Measurements from ENCODE around the gene LSM14B. TPM values are rescaled to one million over a fixed set of nuclear protein-coding genes. Genes with fewer than 3 reads are reported as not detected.

The LSM14B gene
- total RNA-seq, 1 donor from 2014 or later = 27.6 TPM

- no peak for DNase-seq (ENCODE audit: low spot score in 2 of 2)
- Histone ChIP-seq H3K4me1 (no peaks in the 10 kb centered on the region), H3K9me3 (no peaks in the 10 kb centered on the region), H3K27ac (no peak overlapping the region), H3K36me3 (peaks cover 20 to 62% of the 10 kb centered on the region in 2 donors), H3K4me3 (no peak overlapping the region), H3K27me3 (no peaks in the 10 kb centered on the region)
- no peak for TF ChIP-seq CTCF (IDR thresholded peaks at IDR 0.05)
- intact Hi-C loops (cut with DNase I) = no loop called here
Measured at GRCh38 chr20:62171245-62171644, 49.0 kb downstream of the LSM14B start.

- H3K4me3 ChIP-seq = no peak overlapping the region
- intact Hi-C loops (cut with DNase I) = no loop called here
- DNase-seq (ENCODE audit: low spot score in 2 of 2) = no peak
- peaks cover 20 to 55% of the 10 kb centered on the region in 2 donors for H3K36me3 ChIP-seq
- no peaks in the 10 kb centered on the region for H3K27me3 ChIP-seq
- H3K4me1 ChIP-seq = no peaks in the 10 kb centered on the region
- no peak overlapping the region for H3K27ac ChIP-seq
- no peak for TF ChIP-seq CTCF (IDR thresholded peaks at IDR 0.05)
- H3K9me3 ChIP-seq = no peaks in the 10 kb centered on the region
Measured at GRCh38 chr20:62172666-62173065, 50.4 kb downstream of the LSM14B start.

- H3K4me1 ChIP-seq = no peaks in the 10 kb centered on the region
- no peak for DNase-seq (ENCODE audit: low spot score in 2 of 2)
- H3K36me3 ChIP-seq = peaks cover 20 to 44% of the 10 kb centered on the region in 2 donors
- no peak overlapping the region for H3K4me3 ChIP-seq
- intact Hi-C loops (cut with DNase I) = no loop called here
- H3K27ac ChIP-seq = no peak overlapping the region
- H3K9me3 ChIP-seq = no peaks in the 10 kb centered on the region
- H3K27me3 ChIP-seq = no peaks in the 10 kb centered on the region
- no peak for TF ChIP-seq CTCF (IDR thresholded peaks at IDR 0.05)
Measured at GRCh38 chr20:62174021-62174804, 51.9 kb downstream of the LSM14B start.

GRCh38 chr20:62174870-62175624, 52.8 kb downstream of the LSM14B start:
- no peak for TF ChIP-seq CTCF (IDR thresholded peaks at IDR 0.05)
- H3K36me3 ChIP-seq = peaks cover 20 to 36% of the 10 kb centered on the region in 2 donors
- no peaks in the 10 kb centered on the region for H3K27me3 ChIP-seq
- no peak overlapping the region for H3K4me3 ChIP-seq
- H3K27ac ChIP-seq = no peak overlapping the region
- DNase-seq (ENCODE audit: low spot score in 2 of 2) = no peak
- H3K9me3 ChIP-seq = no peaks in the 10 kb centered on the region
- no peaks in the 10 kb centered on the region for H3K4me1 ChIP-seq
- intact Hi-C loops (cut with DNase I) = no loop called here

- H3K36me3 ChIP-seq = peaks cover 20 to 35% of the 10 kb centered on the region in 2 donors
- H3K9me3 ChIP-seq = no peaks in the 10 kb centered on the region
- H3K4me3 ChIP-seq = no peak overlapping the region
- intact Hi-C loops (cut with DNase I) = no loop called here
- DNase-seq (ENCODE audit: low spot score in 2 of 2) = no peak
- no peak overlapping the region for H3K27ac ChIP-seq
- no peaks in the 10 kb centered on the region for H3K4me1 ChIP-seq
- H3K27me3 ChIP-seq = no peaks in the 10 kb centered on the region
- TF ChIP-seq CTCF (IDR thresholded peaks at IDR 0.05) = no peak
Measured at GRCh38 chr20:62175711-62176110, 53.4 kb downstream of the LSM14B start.
